OCI-LY7 (cell line): ENCODE measurements around the gene HEXA. TPM values are rescaled to one million over a fixed set of nuclear protein-coding genes. Genes with fewer than 3 reads are reported as not detected.

Experiments
- BruUV-seq: library from RNA; stranded (reverse); fragments of 400-500 nt; replicated peaks from 2 replicates; lab custom pipeline; 2021; lab: Mats Ljungman, UMichigan
- CTCF ChIA-PET: fragments of 300-600 bp; sonication (Branson Sonifier 250); formaldehyde crosslinking; loops from one replicate; lab custom pipeline; 2022; ENCODE audit warnings: antibody characterized with exemption; ENCODE audit not compliant: unreplicated experiment; lab: Charles Lee
- POLR2A ChIA-PET: fragments of 300-600 bp; sonication (Branson Sonifier 250); formaldehyde crosslinking; loops from one replicate; lab custom pipeline; 2022; ENCODE audit warnings: antibody characterized with exemption; lab: Charles Lee
- DNase-seq: peaks from one replicate; pipeline ENCODE4 v3.0.0-alpha.2; 2015; ENCODE audit warnings: low spot score
- H2AFZ ChIP-seq: fragments of 200-600 bp; sonication (generic), shearing (Covaris generic); 2 replicates; pipeline ENCODE4 v1.6.1; 2014; ENCODE audit warnings: mild to moderate bottlenecking, antibody characterized with exemption, low read length, moderate library complexity
- H3K27ac ChIP-seq: fragments of 200-600 bp; sonication (generic); 2 replicates; pipeline ENCODE4 v1.5.1; 2014; ENCODE audit warnings: mixed run types, low read depth, mild to moderate bottlenecking, moderate library complexity, low read length, inconsistent platforms; ENCODE audit not compliant: poor library complexity, severe bottlenecking
- H3K36me3 ChIP-seq: fragments of 200-600 bp; sonication (generic); 2 replicates; pipeline ENCODE4 v1.6.1; 2014; ENCODE audit warnings: mild to moderate bottlenecking, antibody characterized with exemption, low read length, moderate library complexity, mixed read lengths; ENCODE audit not compliant: insufficient read depth
- H3K4me1 ChIP-seq: fragments of 200-600 bp; sonication (generic); 2 replicates; pipeline ENCODE4 v1.5.1; 2014; ENCODE audit warnings: mild to moderate bottlenecking, low read length; ENCODE audit not compliant: insufficient read depth, poor library complexity, severe bottlenecking
- H3K4me2 ChIP-seq: fragments of 200-600 bp; sonication (generic); 2 replicates; pipeline ENCODE4 v1.6.1; 2014; ENCODE audit warnings: mild to moderate bottlenecking, low read length
- H3K4me3 ChIP-seq: fragments of 200-600 bp; sonication (generic); 2 replicates; pipeline ENCODE4 v1.5.1; 2014; ENCODE audit warnings: mild to moderate bottlenecking, low read depth, low read length; ENCODE audit not compliant: poor library complexity, severe bottlenecking
- H3K79me2 ChIP-seq: fragments of 200-600 bp; sonication (generic); 2 replicates; pipeline ENCODE4 v1.6.1; 2016; ENCODE audit warnings: low read depth, mild to moderate bottlenecking, low read length, moderate library complexity, mixed read lengths; ENCODE audit not compliant: insufficient read depth
- H3K9me2 ChIP-seq: fragments of 200-600 bp; sonication (generic); 2 replicates; pipeline ENCODE4 v1.6.1; 2016; ENCODE audit warnings: mild to moderate bottlenecking, low read length, mixed read lengths; ENCODE audit not compliant: insufficient read depth
- H3K9me3 ChIP-seq: fragments of 200-600 bp; sonication (generic); 2 replicates; pipeline ENCODE4 v1.6.1; 2014; ENCODE audit warnings: mild to moderate bottlenecking, mixed run types, low read length, mixed read lengths
- H4K20me1 ChIP-seq: fragments of 200-600 bp; sonication (generic); 2 replicates; pipeline ENCODE4 v1.6.1; 2014; ENCODE audit warnings: mild to moderate bottlenecking, antibody characterized with exemption, low read length, moderate library complexity, mixed read lengths; ENCODE audit not compliant: insufficient read depth
- CTCF ChIP-seq: fragments of 200-600 bp; sonication (generic); conservative IDR thresholded peaks from 2 replicates; pipeline ENCODE4 v1.5.1; 2014; ENCODE audit warnings: mild to moderate bottlenecking, antibody characterized with exemption, low read length, moderate library complexity, mixed read lengths
- EZH2phosphoT487 ChIP-seq: fragments of 200-600 bp; sonication (generic); IDR thresholded peaks from 2 replicates; pipeline ENCODE4 v1.6.1; 2018; ENCODE audit warnings: low read depth, borderline replicate concordance, mild to moderate bottlenecking, mixed run types, antibody characterized with exemption, low read length, moderate library complexity, mixed read lengths
- intact Hi-C: fragments of 100-400 bp; cut with micrococcal nuclease; formaldehyde crosslinking; loops from one replicate; pipeline ENCODE4 v1.10.0; 2022; ENCODE audit not compliant: unreplicated experiment
- total RNA-seq, 2 experiments: library from RNA; depleted of rRNA in 1 of 2; stranded (reverse); fragments of >200 nt in 1 of 2; shearing (Covaris generic) in 1 of 2; gene quantifications; 2 replicates each; pipeline ENCODE4 v1.2.3, GENCODE V29; 2014 to 2022

The HEXA gene
- total RNA-seq, 2 experiments from 2014 or later: 51.3 to 82.6 TPM

DNA sequence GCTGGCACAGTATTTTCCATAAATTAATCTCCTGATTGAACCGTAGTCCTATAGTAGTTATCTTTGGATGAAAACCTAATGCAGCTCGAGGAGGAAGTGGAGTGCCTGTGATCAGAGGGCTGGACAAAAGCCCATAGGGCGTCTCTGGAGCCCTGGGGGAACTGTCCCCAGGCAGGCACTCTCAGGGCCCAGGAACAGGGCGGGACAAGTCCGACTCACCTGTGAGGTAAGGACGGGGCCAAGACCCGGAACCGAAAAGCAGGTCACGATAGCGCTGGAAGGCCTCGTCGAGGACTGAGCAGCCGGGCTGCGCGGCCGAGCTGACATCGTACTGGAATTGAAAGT lies 341 bp downstream of the HEXA start:
- Histone ChIP-seq H3K79me2 (peaks cover 28% of the 10 kb centered on the region), H3K4me3 (peak overlapping the region; percentile 94), H3K4me2 (peak overlapping the region; percentile 79), H2AFZ (peak overlapping the region; percentile 97), H3K36me3 (no peaks in the 10 kb centered on the region), H3K4me1 (peaks cover 24% of the 10 kb centered on the region), H4K20me1 (no peaks in the 10 kb centered on the region), H3K9me3 (no peaks in the 10 kb centered on the region), H3K27ac (peak overlapping the region; percentile 10), H3K9me2 (no peaks in the 10 kb centered on the region)
- ChIA-PET CTCF (no interaction called here), POLR2A (interaction anchor here (0.6 to 1.6 kb wide), 4 partner anchors 8 to 760 kb away, joined by 3 to 4 read pairs (median 4); no protein-coding TSS in a partner anchor)
- intact Hi-C loops: no loop called here
- no peak for DNase-seq
- TSS peak; percentile 63 for BruUV-seq
- TF ChIP-seq EZH2phosphoT487: no peak
- no peak for TF ChIP-seq CTCF

- Histone ChIP-seq H4K20me1 (no peaks in the 10 kb centered on the region), H3K4me1 (peaks cover 24% of the 10 kb centered on the region), H3K9me3 (no peaks in the 10 kb centered on the region), H3K27ac (no peak overlapping the region), H3K4me2 (peak overlapping the region; percentile 7; the same call in 1 of the 2 replicates), H3K9me2 (no peaks in the 10 kb centered on the region), H2AFZ (no peak overlapping the region), H3K4me3 (no peak overlapping the region), H3K79me2 (peaks cover 28% of the 10 kb centered on the region), H3K36me3 (peaks cover 21% of the 10 kb centered on the region)
- ChIA-PET CTCF (no interaction called here), POLR2A (no interaction called here)
- intact Hi-C loops: no loop called here
- TF ChIP-seq CTCF: no peak
- TF ChIP-seq EZH2phosphoT487: no peak
- DNase-seq: no peak
- no TSS peak for BruUV-seq
Observed at GRCh38 chr15:72372361-72372760, 3.5 kb downstream of the HEXA start.

- no peak overlapping the region for H2AFZ ChIP-seq
- intact Hi-C loops: no loop called here
- ChIA-PET POLR2A (interaction anchor here (0.6 to 0.7 kb wide), 2 partner anchors 166 to 624 kb away, joined by 3 to 4 read pairs; no protein-coding TSS in a partner anchor), CTCF (interaction anchor here (0.6 kb wide), 1 partner anchor 97 kb away, joined by 4 read pairs; no protein-coding TSS in a partner anchor)
- H4K20me1 ChIP-seq: no peaks in the 10 kb centered on the region
- TF ChIP-seq CTCF: no peak
- no peak for TF ChIP-seq EZH2phosphoT487
- H3K9me2 ChIP-seq: no peaks in the 10 kb centered on the region
- H3K4me2 ChIP-seq: no peak overlapping the region
- no peak overlapping the region for H3K27ac ChIP-seq
- no peak overlapping the region for H3K4me3 ChIP-seq
- H3K36me3 ChIP-seq: peaks cover 31% of the 10 kb centered on the region
- no peak for DNase-seq
- peaks cover 26% of the 10 kb centered on the region for H3K4me1 ChIP-seq
- no TSS peak for BruUV-seq
- H3K79me2 ChIP-seq: peaks cover 16% of the 10 kb centered on the region
- H3K9me3 ChIP-seq: no peaks in the 10 kb centered on the region
Observed at GRCh38 chr15:72369964-72370363, 5.8 kb downstream of the HEXA start.
